Activated gamma-delta T cell treated with anti-CD3 and anti-CD28 coated beads, Interleukin-2, amount 50 U/mL, for 16 hours (primary cell): Measurements from ENCODE around the gene PRSS3.
"Not testable (repeated sequence)": the region's sequence is repeated elsewhere in the genome, so short reads cannot be mapped to it uniquely, and the experiment has no call there.

Source experiments
- DNase-seq: peaks from one replicate; pipeline ENCODE4 v3.0.0-alpha.2; 2020; ENCODE audit warnings: low read depth

Gene PRSS3

GRCh38 chr9:33818167-33818846, 22.9 kb downstream of the PRSS3 start:
- DNase-seq, result no peak

GRCh38 chr9:33818847-33819500, 23.6 kb downstream of the PRSS3 start:
- DNase-seq, result no peak

GRCh38 chr9:33820231-33820745, 24.9 kb downstream of the PRSS3 start:
- DNase-seq, result no peak

- no peak for DNase-seq
Measured at GRCh38 chr9:33823801-33824200, 28.4 kb downstream of the PRSS3 start.

GRCh38 chr9:33827285-33827684, 31.9 kb downstream of the PRSS3 start:
- DNase-seq, result not testable (repeated sequence)

- not testable (repeated sequence) for DNase-seq
Measured at GRCh38 chr9:33829641-33830230, 34.4 kb downstream of the PRSS3 start.

- no peak for DNase-seq
Measured at GRCh38 chr9:33835625-33836260, 40.4 kb downstream of the PRSS3 start.

- DNase-seq, result not testable (repeated sequence)
Measured at GRCh38 chr9:33836261-33836660, 40.9 kb downstream of the PRSS3 start.

- no peak for DNase-seq
Measured at GRCh38 chr9:33837138-33837537, 41.8 kb downstream of the PRSS3 start.

GRCh38 chr9:33840381-33840780, 45.0 kb downstream of the PRSS3 start:
- no peak for DNase-seq

- DNase-seq, result no peak
Measured at GRCh38 chr9:33843312-33843961, 48.1 kb downstream of the PRSS3 start.

- DNase-seq, result no peak
Measured at GRCh38 chr9:33846231-33846630, 50.9 kb downstream of the PRSS3 start.

GRCh38 chr9:33847894-33848205, 52.5 kb downstream of the PRSS3 start:
- not testable (repeated sequence) for DNase-seq
